HG03342 (cell line): ENCODE data around the gene GNB1L.
A peak's percentile ranks its signal among the peaks of the same experiment; 100 is the strongest.

Source experiments
- ATAC-seq: cut with Tn5 transposase; IDR thresholded peaks from one replicate; pipeline ENCODE4 v1.9.1; 2021; ENCODE audit warnings: mild to moderate bottlenecking, moderate library complexity; ENCODE audit not compliant: unreplicated experiment

The GNB1L gene

GRCh38 chr22:19865141-19865829 lies 10.6 kb upstream of the GNB1L start:
- ATAC-seq: no peak

- no peak for ATAC-seq
Measured at GRCh38 chr22:19864538-19865106, 9.9 kb upstream of the GNB1L start.

GRCh38 chr22:19863571-19863970 lies 8.9 kb upstream of the GNB1L start:
- ATAC-seq: no peak

- no peak for ATAC-seq
Measured at GRCh38 chr22:19862619-19863246, 8.1 kb upstream of the GNB1L start.

- ATAC-seq: no peak
Measured at GRCh38 chr22:19859861-19860510, 5.3 kb upstream of the GNB1L start.

GRCh38 chr22:19857382-19857781 lies 2.7 kb upstream of the GNB1L start:
- ATAC-seq: no peak

GRCh38 chr22:19855504-19856409 lies 1.1 kb upstream of the GNB1L start:
- peak; percentile 29 for ATAC-seq

- no peak for ATAC-seq
Measured at GRCh38 chr22:19853879-19854777, 546 bp downstream of the GNB1L start.

GRCh38 chr22:19853058-19853878 lies 1.4 kb downstream of the GNB1L start:
- no peak for ATAC-seq

GRCh38 chr22:19852177-19852781 lies 2.4 kb downstream of the GNB1L start:
- ATAC-seq: no peak

GRCh38 chr22:19851291-19852176 lies 3.1 kb downstream of the GNB1L start:
- ATAC-seq: no peak

GRCh38 chr22:19850763-19851109 lies 3.9 kb downstream of the GNB1L start:
- ATAC-seq: no peak

- no peak for ATAC-seq
Measured at GRCh38 chr22:19849835-19850762, 4.6 kb downstream of the GNB1L start.

GRCh38 chr22:19848298-19849224 lies 6.1 kb downstream of the GNB1L start:
- ATAC-seq: no peak

GRCh38 chr22:19847345-19847632 lies 7.4 kb downstream of the GNB1L start:
- no peak for ATAC-seq
